HCEC 1CT (cell line): ENCODE results near the gene TRIM3.
"Not testable (repeated sequence)": the region's sequence is repeated elsewhere in the genome, so short reads cannot be mapped to it uniquely, and the experiment has no call there.

Experiments used
- DNase-seq: peaks from one replicate; pipeline ENCODE4 v3.0.0-alpha.2; 2017

The TRIM3 gene

GRCh38 chr11:6473451-6474412 is at the start of gene TRIM3:
Gene TRIM3 (minus strand): TSS chr11:6473941. CDS start chr11:6465695, 8,246 bp downstream.
- peak; percentile 86 for DNase-seq

- DNase-seq, result peak; percentile 84
Observed at GRCh38 chr11:6523253-6523652, 49.5 kb upstream of the TRIM3 start.

GRCh38 chr11:6521946-6522345 is 48.2 kb upstream of the TRIM3 start:
- DNase-seq, result not testable (repeated sequence)

GRCh38 chr11:6520265-6520664 is 46.5 kb upstream of the TRIM3 start:
- DNase-seq, result no peak

GRCh38 chr11:6516865-6517264 is 43.1 kb upstream of the TRIM3 start:
- DNase-seq, result no peak

GRCh38 chr11:6505577-6506240 is 32.0 kb upstream of the TRIM3 start:
- DNase-seq, result peak; percentile 90

- DNase-seq, result no peak
Observed at GRCh38 chr11:6504166-6504565, 30.4 kb upstream of the TRIM3 start.

- no peak for DNase-seq
Observed at GRCh38 chr11:6502382-6502781, 28.6 kb upstream of the TRIM3 start.

- no peak for DNase-seq
Observed at GRCh38 chr11:6498544-6498943, 24.8 kb upstream of the TRIM3 start.

- DNase-seq, result no peak
Observed at GRCh38 chr11:6498121-6498520, 24.4 kb upstream of the TRIM3 start.

GRCh38 chr11:6497069-6497839 is 23.5 kb upstream of the TRIM3 start, which contains the start of gene DNHD1:
Gene DNHD1 (plus strand): TSS chr11:6497280. CDS start chr11:6498216, 936 bp downstream.
- no peak for DNase-seq

GRCh38 chr11:6489306-6489705 is 15.6 kb upstream of the TRIM3 start:
- DNase-seq, result no peak

GRCh38 chr11:6488821-6489220 is 15.1 kb upstream of the TRIM3 start:
- no peak for DNase-seq

GRCh38 chr11:6488342-6488741 is 14.6 kb upstream of the TRIM3 start:
- no peak for DNase-seq

GRCh38 chr11:6486938-6487337 is 13.2 kb upstream of the TRIM3 start:
- no peak for DNase-seq

GRCh38 chr11:6486256-6486655 is 12.5 kb upstream of the TRIM3 start:
- DNase-seq, result no peak

- no peak for DNase-seq
Observed at GRCh38 chr11:6485661-6486060, 11.9 kb upstream of the TRIM3 start.

- no peak for DNase-seq
Observed at GRCh38 chr11:6483015-6483414, 9.3 kb upstream of the TRIM3 start.

- no peak for DNase-seq
Observed at GRCh38 chr11:6482441-6482840, 8.7 kb upstream of the TRIM3 start.

- no peak for DNase-seq
Observed at GRCh38 chr11:6481924-6482275, 8.2 kb upstream of the TRIM3 start.

- DNase-seq, result peak; percentile 98
Observed at GRCh38 chr11:6481012-6481923, 7.5 kb upstream of the TRIM3 start, which contains the start of the genes ARFIP2 and TIMM10B. Gene ARFIP2 (minus strand): TSS chr11:6481331. CDS start chr11:6480421, 910 bp downstream. Gene TIMM10B (plus strand): TSS chr11:6481501. CDS start chr11:6481517, 16 bp downstream.
